HEK293T (cell line): ENCODE data around the gene DCAF12.

Experiments used
- ARNT ChIP-seq: fragments of 450-650 bp; IDR thresholded peaks from 2 replicates; pipeline ENCODE4 v1.6.1; 2017; ENCODE audit warnings: mild to moderate bottlenecking
- BHLHE40 ChIP-seq: fragments of 450-650 bp; IDR thresholded peaks from 2 replicates; pipeline ENCODE4 v1.6.1; 2016; ENCODE audit warnings: mild to moderate bottlenecking, moderate library complexity, borderline replicate concordance
- ELF4 ChIP-seq: fragments of 450-650 bp; IDR thresholded peaks from 2 replicates; pipeline ENCODE4 v1.6.1; 2017; ENCODE audit warnings: antibody characterized with exemption
- FOXM1 ChIP-seq: fragments of 450-650 bp; IDR thresholded peaks from 2 replicates; pipeline ENCODE4 v1.6.1; 2017; ENCODE audit warnings: mild to moderate bottlenecking, borderline replicate concordance
- L3MBTL2 ChIP-seq: fragments of 450-650 bp; conservative IDR thresholded peaks from 2 replicates; pipeline ENCODE4 v1.6.1; 2016; ENCODE audit warnings: mild to moderate bottlenecking
- LEF1 ChIP-seq: fragments of 450-650 bp; IDR thresholded peaks from 2 replicates; pipeline ENCODE4 v1.6.1; 2017; ENCODE audit warnings: mild to moderate bottlenecking, borderline replicate concordance
- NFRKB ChIP-seq: fragments of 450-650 bp; IDR thresholded peaks from 2 replicates; pipeline ENCODE4 v1.6.1; 2016; ENCODE audit warnings: mild to moderate bottlenecking, moderate library complexity
- SP1 ChIP-seq: fragments of 450-650 bp; IDR thresholded peaks from 2 replicates; pipeline ENCODE4 v1.6.1; 2017
- TARDBP ChIP-seq: fragments of 450-650 bp; IDR thresholded peaks from 2 replicates; pipeline ENCODE4 v1.6.1; 2016

DNA sequence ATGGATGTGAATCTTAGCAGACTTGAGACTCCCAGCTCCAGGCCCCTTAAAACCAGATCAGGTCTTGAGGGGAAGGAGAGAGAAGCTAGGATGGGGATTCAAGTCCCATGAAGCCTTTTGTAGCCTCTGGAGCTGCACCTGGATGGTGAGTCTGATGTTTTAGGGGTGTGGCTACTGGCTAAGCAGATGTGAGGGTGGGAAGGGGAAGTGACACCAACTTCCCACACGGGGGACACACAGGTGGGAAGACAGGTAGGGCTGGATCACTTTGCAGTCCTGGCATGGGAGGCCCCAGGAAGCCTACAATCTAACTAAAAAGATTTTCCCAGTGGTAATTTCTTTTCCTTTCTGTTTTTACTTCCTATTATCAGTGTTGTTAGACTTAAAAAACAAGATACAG lies 39.1 kb downstream of the DCAF12 start:
- TF ChIP-seq LEF1 (no peak), BHLHE40 (no peak), TARDBP (no peak), NFRKB (no peak), ELF4 (no peak), SP1 (no peak), L3MBTL2 (no peak), FOXM1 (no peak), ARNT (no peak)
